ENCODE results near the gene IFT43.

Gene IFT43

GRCh38 chr14:75985618-75986438, at the start of gene IFT43:
IFT43 (plus strand) TSS chr14:75985763; CDS start chr14:75985787, 24 bp downstream.
- DNase-seq, result peak; percentile 53 to 86

GRCh38 chr14:75939200-75939599, 46.4 kb upstream of the IFT43 start:
- no peak for DNase-seq

GRCh38 chr14:75941030-75941429, 44.5 kb upstream of the IFT43 start:
- no peak for DNase-seq

- no peak for DNase-seq
Measured at GRCh38 chr14:75944607-75945241, 40.8 kb upstream of the IFT43 start.

- DNase-seq, result no peak
Measured at GRCh38 chr14:75946785-75947184, 38.8 kb upstream of the IFT43 start.

GRCh38 chr14:75952489-75952888, 33.1 kb upstream of the IFT43 start:
- DNase-seq, result no peak

- DNase-seq, result no peak
Measured at GRCh38 chr14:75959031-75959430, 26.5 kb upstream of the IFT43 start.

GRCh38 chr14:75960231-75960630, 25.3 kb upstream of the IFT43 start:
- no peak for DNase-seq

GRCh38 chr14:75961662-75962061, 23.9 kb upstream of the IFT43 start:
- no peak for DNase-seq

- DNase-seq, result no peak
Measured at GRCh38 chr14:75967866-75968265, 17.7 kb upstream of the IFT43 start.

- DNase-seq, result no peak
Measured at GRCh38 chr14:75968456-75968855, 17.1 kb upstream of the IFT43 start.

GRCh38 chr14:75969126-75969525, 16.4 kb upstream of the IFT43 start:
- no peak for DNase-seq

- no peak for DNase-seq
Measured at GRCh38 chr14:75969891-75970290, 15.7 kb upstream of the IFT43 start.

GRCh38 chr14:75970989-75971388, 14.6 kb upstream of the IFT43 start:
- DNase-seq, result no peak

- DNase-seq, result no peak
Measured at GRCh38 chr14:75971509-75971908, 14.1 kb upstream of the IFT43 start.

- DNase-seq, result no peak
Measured at GRCh38 chr14:75972801-75973421, 12.7 kb upstream of the IFT43 start.

- DNase-seq, result no peak
Measured at GRCh38 chr14:75976826-75977581, 8.6 kb upstream of the IFT43 start.

GRCh38 chr14:75977582-75977943, 8.0 kb upstream of the IFT43 start:
- DNase-seq, result no peak

- no peak for DNase-seq
Measured at GRCh38 chr14:75978249-75978731, 7.3 kb upstream of the IFT43 start.

GRCh38 chr14:75979071-75979571, 6.4 kb upstream of the IFT43 start:
- peak; percentile 22 to 42 for DNase-seq

GRCh38 chr14:75979648-75980565, 5.7 kb upstream of the IFT43 start:
- DNase-seq, result peak in 1 of 2 experiments; percentile 22

- peak; percentile 4 to 31 for DNase-seq
Measured at GRCh38 chr14:75980856-75981255, 4.7 kb upstream of the IFT43 start.
